PFSK-1 (cell line): Measurements from ENCODE around the gene ESRRG.

Experiments
- FOXP2 ChIP-seq: optimal IDR thresholded peaks from 2 replicates; pipeline ENCODE3; 2011; ENCODE audit warnings: borderline replicate concordance, control low read depth, inconsistent platforms; ENCODE audit not compliant: insufficient read depth; ENCODE audit errors: extremely low read length, extremely low read depth
- POLR2AphosphoS5 ChIP-seq: IDR thresholded peaks from 2 replicates; pipeline ENCODE4 v1.6.1; 2012; ENCODE audit warnings: low read depth, mild to moderate bottlenecking, control low read depth, low read length, moderate library complexity
- REST ChIP-seq, 2 experiments: IDR thresholded peaks; 2 replicates each; pipeline versions ENCODE4 v1.6.1 to v1.8.0; 2011 to 2012; ENCODE audit warnings: low read depth in 2 of 2, low read length in 2 of 2, control low read depth in 1 of 2, inconsistent platforms in 1 of 2, mild to moderate bottlenecking in 1 of 2, moderate library complexity in 1 of 2; ENCODE audit not compliant: insufficient read depth in 1 of 2
- SIN3A ChIP-seq: IDR thresholded peaks from 2 replicates; pipeline ENCODE4 v1.6.1; 2012; ENCODE audit warnings: mild to moderate bottlenecking, low read length, moderate library complexity, borderline replicate concordance; ENCODE audit not compliant: insufficient read depth
- TAF1 ChIP-seq: IDR thresholded peaks from 2 replicates; pipeline ENCODE4 v1.6.1; 2012; ENCODE audit warnings: low read length, control low read depth, borderline replicate concordance; ENCODE audit not compliant: insufficient read depth

- TF ChIP-seq SIN3A (no peak), POLR2AphosphoS5 (no peak), TAF1 (no peak), FOXP2 (no peak), REST (IDR thresholded peaks at IDR 0.05; ENCODE audit: insufficient read depth in 1 of 2, low read depth in 2 of 2, low read length in 2 of 2) (no peak)
Measured at GRCh38 chr1:216587715-216588114, 135.5 kb downstream of the ESRRG start.
